IMR-90 (cell line): Measurements from ENCODE around the gene C11orf58.

Experiments used
- CEBPB ChIP-seq: IDR thresholded peaks from 2 replicates; pipeline ENCODE4 v1.6.1; 2012; ENCODE audit warnings: low read depth, low read length, improper control_type of control experiment
- CTCF ChIP-seq: conservative IDR thresholded peaks from 2 replicates; pipeline ENCODE4 v1.5.1; 2012; ENCODE audit warnings: mild to moderate bottlenecking, low read depth, low read length, improper control_type of control experiment
- ELK1 ChIP-seq: fragments of 150-350 bp; IDR thresholded peaks from 2 replicates; pipeline ENCODE4 v1.6.1; 2016; ENCODE audit warnings: low read depth, mild to moderate bottlenecking, low read length, moderate library complexity, borderline replicate concordance
- FOS ChIP-seq: fragments of 150-350 bp; IDR thresholded peaks from 2 replicates; pipeline ENCODE4 v1.6.1; 2016; ENCODE audit warnings: low read depth, low read length
- MAFK ChIP-seq: IDR thresholded peaks from 2 replicates; pipeline ENCODE4 v1.6.1; 2012; ENCODE audit warnings: low read depth, low read length, improper control_type of control experiment
- MAZ ChIP-seq: IDR thresholded peaks from 2 replicates; pipeline ENCODE4 v1.6.1; 2012; ENCODE audit warnings: low read depth, mild to moderate bottlenecking, low read length, improper control_type of control experiment, moderate library complexity, borderline replicate concordance
- POLR2A ChIP-seq: IDR thresholded peaks from 2 replicates; pipeline ENCODE4 v1.6.1; 2012; ENCODE audit warnings: mild to moderate bottlenecking, low read depth, low read length
- RAD21 ChIP-seq: IDR thresholded peaks from 2 replicates; pipeline ENCODE4 v1.6.1; 2012; ENCODE audit warnings: low read length, improper control_type of control experiment
- RFX5 ChIP-seq: IDR thresholded peaks from 2 replicates; pipeline ENCODE4 v1.8.0; 2012; ENCODE audit warnings: low read depth, mild to moderate bottlenecking, low read length, moderate library complexity
- SMC3 ChIP-seq: fragments of 150-350 bp; IDR thresholded peaks from 2 replicates; pipeline ENCODE4 v1.6.1; 2016; ENCODE audit warnings: low read depth, mild to moderate bottlenecking, antibody characterized with exemption, low read length, moderate library complexity
- USF2 ChIP-seq: fragments of 150-350 bp; IDR thresholded peaks from 2 replicates; pipeline ENCODE4 v1.6.1; 2017; ENCODE audit warnings: mild to moderate bottlenecking, antibody characterized with exemption, low read length, low read depth

GRCh38 chr11:16806791-16807190 is 68.3 kb downstream of the C11orf58 start:
- TF ChIP-seq CTCF (no peak), MAFK (no peak), POLR2A (no peak), ELK1 (no peak), CEBPB (no peak), USF2 (no peak), RFX5 (no peak), RAD21 (no peak), MAZ (no peak), SMC3 (no peak), FOS (no peak)
